HG02885 (cell line): Measurements from ENCODE around the gene GBA3.

Experiments used
- ATAC-seq: cut with Tn5 transposase; IDR thresholded peaks from one replicate; pipeline ENCODE4 v1.9.1; 2021; ENCODE audit warnings: mild to moderate bottlenecking; ENCODE audit not compliant: unreplicated experiment, poor library complexity

The GBA3 gene

GRCh38 chr4:22692736-22693135, at the start of gene GBA3:
Gene GBA3, plus strand, starts transcription at chr4:22692937.
- ATAC-seq, result no peak

- ATAC-seq, result no peak
Observed at GRCh38 chr4:22643952-22644351, 48.8 kb upstream of the GBA3 start.

- no peak for ATAC-seq
Observed at GRCh38 chr4:22645481-22646182, 47.1 kb upstream of the GBA3 start.

GRCh38 chr4:22648996-22649395, 43.7 kb upstream of the GBA3 start:
- no peak for ATAC-seq

- no peak for ATAC-seq
Observed at GRCh38 chr4:22650771-22651170, 42.0 kb upstream of the GBA3 start.

- no peak for ATAC-seq
Observed at GRCh38 chr4:22653752-22654151, 39.0 kb upstream of the GBA3 start.

- no peak for ATAC-seq
Observed at GRCh38 chr4:22661443-22661842, 31.3 kb upstream of the GBA3 start.

- no peak for ATAC-seq
Observed at GRCh38 chr4:22667332-22667940, 25.3 kb upstream of the GBA3 start.

- ATAC-seq, result no peak
Observed at GRCh38 chr4:22668301-22668700, 24.4 kb upstream of the GBA3 start.

- no peak for ATAC-seq
Observed at GRCh38 chr4:22668702-22669101, 24.0 kb upstream of the GBA3 start.

GRCh38 chr4:22670956-22671355, 21.8 kb upstream of the GBA3 start:
- ATAC-seq, result no peak

GRCh38 chr4:22672519-22672918, 20.2 kb upstream of the GBA3 start:
- ATAC-seq, result no peak

- no peak for ATAC-seq
Observed at GRCh38 chr4:22672944-22673343, 19.8 kb upstream of the GBA3 start.

GRCh38 chr4:22674700-22675099, 18.0 kb upstream of the GBA3 start:
- no peak for ATAC-seq

GRCh38 chr4:22676063-22676462, 16.7 kb upstream of the GBA3 start:
- no peak for ATAC-seq

GRCh38 chr4:22677780-22678179, 15.0 kb upstream of the GBA3 start:
- ATAC-seq, result no peak

- no peak for ATAC-seq
Observed at GRCh38 chr4:22678940-22679854, 13.5 kb upstream of the GBA3 start.

- no peak for ATAC-seq
Observed at GRCh38 chr4:22680065-22680642, 12.6 kb upstream of the GBA3 start.

- no peak for ATAC-seq
Observed at GRCh38 chr4:22683726-22684125, 9.0 kb upstream of the GBA3 start.

GRCh38 chr4:22686141-22686540, 6.6 kb upstream of the GBA3 start:
- no peak for ATAC-seq

- ATAC-seq, result no peak
Observed at GRCh38 chr4:22688236-22688635, 4.5 kb upstream of the GBA3 start.
